ENCODE data around the gene ABHD17A.

Gene ABHD17A

DNA sequence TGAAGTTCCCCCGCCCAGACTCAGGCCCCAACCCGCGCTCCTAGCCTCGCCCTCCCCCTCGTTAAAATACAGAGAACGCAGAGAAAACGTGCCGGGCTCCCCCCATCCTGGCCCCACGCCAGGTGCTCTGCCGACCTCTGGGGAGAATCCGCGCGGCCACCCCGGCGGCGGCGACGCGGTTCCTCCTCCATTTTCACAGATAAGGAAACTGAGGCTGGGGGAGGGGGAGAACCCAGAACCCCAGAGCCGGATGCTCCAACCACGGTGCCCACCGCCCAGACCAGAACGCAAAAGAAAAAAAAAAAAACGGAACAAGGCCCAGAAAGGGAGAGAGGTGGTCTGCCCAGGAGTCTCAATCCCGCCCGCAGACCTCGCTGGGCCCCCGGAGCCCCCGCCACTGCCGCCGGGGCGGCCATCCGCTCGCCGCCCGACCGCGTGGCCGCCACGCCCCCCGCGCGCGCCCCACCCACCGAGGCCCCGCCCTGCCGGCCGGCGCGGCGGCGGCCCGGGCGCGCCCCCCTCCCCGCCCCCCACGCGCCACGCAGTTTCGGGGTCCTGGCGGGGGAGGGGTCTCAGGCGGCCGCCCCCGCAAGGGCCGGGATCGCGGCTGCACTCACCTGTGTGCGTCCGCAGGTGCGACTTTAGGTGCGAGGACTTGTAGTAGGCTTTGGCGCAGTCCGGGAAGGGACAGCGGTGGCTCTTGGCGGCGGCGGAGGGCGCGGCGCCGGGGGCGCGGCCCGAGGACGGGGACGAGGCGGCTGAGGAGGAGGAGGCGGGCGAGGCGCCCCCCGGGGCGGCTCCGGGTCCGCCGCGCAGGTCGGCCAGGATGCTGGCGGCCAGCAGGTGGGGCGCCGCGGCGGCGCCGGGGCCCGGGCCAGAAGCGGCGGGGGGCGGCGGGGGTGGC is 22.6 kb downstream of the ABHD17A start:
- no peaks in the 10 kb centered on the region for H3K9me3 ChIP-seq (ENCODE audit: control insufficient read depth, insufficient read depth, low read length)
- 0 out of 2 replicates have a peak, but pooled peaks cover 3% of the 10 kb centered on the region for H3F3A ChIP-seq (ENCODE audit: control insufficient read depth, insufficient read depth)
- peak overlapping the region; percentile 80 for H3K4me3 ChIP-seq (ENCODE audit: low read length)
- H3K4me1 ChIP-seq (ENCODE audit: control insufficient read depth, low read length): peaks cover 55% of the 10 kb centered on the region
- TF ChIP-seq, protein P1, sequence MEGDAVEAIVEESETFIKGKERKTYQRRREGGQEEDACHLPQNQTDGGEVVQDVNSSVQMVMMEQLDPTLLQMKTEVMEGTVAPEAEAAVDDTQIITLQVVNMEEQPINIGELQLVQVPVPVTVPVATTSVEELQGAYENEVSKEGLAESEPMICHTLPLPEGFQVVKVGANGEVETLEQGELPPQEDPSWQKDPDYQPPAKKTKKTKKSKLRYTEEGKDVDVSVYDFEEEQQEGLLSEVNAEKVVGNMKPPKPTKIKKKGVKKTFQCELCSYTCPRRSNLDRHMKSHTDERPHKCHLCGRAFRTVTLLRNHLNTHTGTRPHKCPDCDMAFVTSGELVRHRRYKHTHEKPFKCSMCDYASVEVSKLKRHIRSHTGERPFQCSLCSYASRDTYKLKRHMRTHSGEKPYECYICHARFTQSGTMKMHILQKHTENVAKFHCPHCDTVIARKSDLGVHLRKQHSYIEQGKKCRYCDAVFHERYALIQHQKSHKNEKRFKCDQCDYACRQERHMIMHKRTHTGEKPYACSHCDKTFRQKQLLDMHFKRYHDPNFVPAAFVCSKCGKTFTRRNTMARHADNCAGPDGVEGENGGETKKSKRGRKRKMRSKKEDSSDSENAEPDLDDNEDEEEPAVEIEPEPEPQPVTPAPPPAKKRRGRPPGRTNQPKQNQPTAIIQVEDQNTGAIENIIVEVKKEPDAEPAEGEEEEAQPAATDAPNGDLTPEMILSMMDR (IDR thresholded peaks at IDR 0.05; ENCODE audit: low read depth, low read length, poor library complexity, severe bottlenecking): no peak
- no peak for TF ChIP-seq EZH2phosphoT487 (IDR thresholded peaks at IDR 0.05; ENCODE audit: borderline replicate concordance, low read length)
- peaks cover 8% of the 10 kb centered on the region; the same call in 1 of the 2 replicates for H3K36me3 ChIP-seq (ENCODE audit: control insufficient read depth, low read length)
- H4K20me1 ChIP-seq (ENCODE audit: control insufficient read depth, insufficient read depth, low read depth, low read length): 0 out of 2 replicates have a peak, but pooled peaks cover 3% of the 10 kb centered on the region
- no peaks in the 10 kb centered on the region for H3K9me2 ChIP-seq (replicated peaks; ENCODE audit: control insufficient read depth, low read length)
- H3K27ac ChIP-seq (ENCODE audit: low read depth, low read length): peak overlapping the region; percentile 37
- H3K79me2 ChIP-seq (ENCODE audit: control insufficient read depth, low read length): peaks cover 62% of the 10 kb centered on the region
- peak overlapping the region; percentile 83 for H3K4me2 ChIP-seq (ENCODE audit: low read length)
- no peaks in the 10 kb centered on the region for H3K27me3 ChIP-seq (ENCODE audit: control insufficient read depth, low read length)

DNA sequence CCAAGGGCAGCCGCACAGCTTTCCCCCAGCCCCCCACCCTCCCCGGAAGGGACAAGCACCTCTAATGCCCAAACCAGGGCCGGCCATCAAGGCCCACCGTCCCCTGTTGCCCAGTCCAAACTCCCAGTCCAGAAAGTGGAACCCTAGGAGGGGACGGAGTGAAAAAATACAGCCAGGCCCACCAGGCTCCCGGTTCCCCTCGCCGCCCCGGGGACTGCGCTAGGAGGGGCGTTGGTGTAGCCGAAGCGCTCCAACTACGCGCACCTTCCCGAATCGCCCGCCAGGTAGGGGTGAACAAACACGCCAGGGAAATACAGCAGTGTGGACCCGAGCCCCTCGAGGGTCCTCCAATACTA is 23.2 kb downstream of the ABHD17A start:
- no peaks in the 10 kb centered on the region for H3K9me2 ChIP-seq (replicated peaks; ENCODE audit: control insufficient read depth, low read length)
- peaks cover 62% of the 10 kb centered on the region for H3K4me1 ChIP-seq (ENCODE audit: control insufficient read depth, low read length)
- TF ChIP-seq EZH2phosphoT487 (IDR thresholded peaks at IDR 0.05; ENCODE audit: borderline replicate concordance, low read length): no peak
- TF ChIP-seq, protein P1 (IDR thresholded peaks at IDR 0.05; ENCODE audit: low read depth, low read length, poor library complexity, severe bottlenecking): no peak
- peak overlapping the region; percentile 80 for H3K4me3 ChIP-seq (ENCODE audit: low read length)
- peaks cover 68% of the 10 kb centered on the region for H3K79me2 ChIP-seq (ENCODE audit: control insufficient read depth, low read length)
- H3K4me2 ChIP-seq (ENCODE audit: low read length): peak overlapping the region; percentile 83
- H3K9me3 ChIP-seq (ENCODE audit: control insufficient read depth, insufficient read depth, low read length): no peaks in the 10 kb centered on the region
- peaks cover 8% of the 10 kb centered on the region; the same call in 1 of the 2 replicates for H3F3A ChIP-seq (ENCODE audit: control insufficient read depth, insufficient read depth)
- H3K27ac ChIP-seq (ENCODE audit: low read depth, low read length): peak overlapping the region; percentile 37; the same call in 1 of the 2 replicates
- peaks cover 8% of the 10 kb centered on the region; the same call in 1 of the 2 replicates for H3K36me3 ChIP-seq (ENCODE audit: control insufficient read depth, low read length)
- 0 out of 2 replicates have a peak, but pooled peaks cover 3% of the 10 kb centered on the region for H4K20me1 ChIP-seq (ENCODE audit: control insufficient read depth, insufficient read depth, low read depth, low read length)
- no peaks in the 10 kb centered on the region for H3K27me3 ChIP-seq (ENCODE audit: control insufficient read depth, low read length)

DNA sequence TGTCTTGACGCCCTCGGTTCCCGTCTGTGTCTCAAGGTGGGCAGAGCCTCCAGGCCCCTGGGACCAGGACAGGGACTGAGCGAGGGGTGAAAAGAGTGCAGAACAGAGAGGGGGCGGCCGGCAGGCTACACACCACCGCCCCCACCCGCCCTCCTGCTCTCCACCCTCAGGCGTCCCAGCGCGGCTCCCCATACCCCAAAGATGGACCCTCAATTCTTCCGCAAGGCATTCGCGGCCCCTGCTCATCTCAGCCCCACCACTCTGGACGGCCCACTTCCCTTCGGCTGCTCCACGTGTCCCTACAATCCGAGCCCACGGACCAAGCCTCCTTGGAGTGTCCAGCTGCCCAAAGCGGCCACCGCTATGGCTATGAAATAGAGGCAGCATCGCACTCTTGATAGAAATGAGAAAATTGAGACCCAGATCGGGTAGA is 23.7 kb downstream of the ABHD17A start:
- H3K27ac ChIP-seq (ENCODE audit: low read depth, low read length): peak overlapping the region; percentile 37; the same call in 1 of the 2 replicates

More for the DNA sequence above, 23.7 kb downstream of the ABHD17A start:
- Histone ChIP-seq H3K79me2 (ENCODE audit: control insufficient read depth, low read length) (peaks cover 71% of the 10 kb centered on the region), H3K4me1 (ENCODE audit: control insufficient read depth, low read length) (peaks cover 65% of the 10 kb centered on the region), H3K4me2 (ENCODE audit: low read length) (peak overlapping the region; percentile 83), H3F3A (ENCODE audit: control insufficient read depth, insufficient read depth) (peaks cover 8% of the 10 kb centered on the region; the same call in 1 of the 2 replicates), H3K4me3 (ENCODE audit: low read length) (peak overlapping the region; percentile 80), H3K9me3 (ENCODE audit: control insufficient read depth, insufficient read depth, low read length) (no peaks in the 10 kb centered on the region), H4K20me1 (ENCODE audit: control insufficient read depth, insufficient read depth, low read depth, low read length) (0 out of 2 replicates have a peak, but pooled peaks cover 3% of the 10 kb centered on the region), H3K27me3 (ENCODE audit: control insufficient read depth, low read length) (no peaks in the 10 kb centered on the region), H3K36me3 (ENCODE audit: control insufficient read depth, low read length) (peaks cover 8% of the 10 kb centered on the region; the same call in 1 of the 2 replicates), H3K9me2 (replicated peaks; ENCODE audit: control insufficient read depth, low read length) (no peaks in the 10 kb centered on the region)
- TF ChIP-seq, protein P1 (IDR thresholded peaks at IDR 0.05; ENCODE audit: low read depth, low read length, poor library complexity, severe bottlenecking): no peak
- TF ChIP-seq EZH2phosphoT487 (IDR thresholded peaks at IDR 0.05; ENCODE audit: borderline replicate concordance, low read length): no peak

All from DOHH2 (cell line).